Liver (tissue), 9 donors: Measurements from ENCODE around the gene TXNDC12. TPM values are rescaled to one million over a fixed set of nuclear protein-coding genes. Genes with fewer than 3 reads are reported as not detected.

Source experiments
- DNase-seq: peaks from one replicate; pipeline ENCODE4 v3.0.0-alpha.2; 2017; ENCODE audit warnings: low spot score
- H3K27ac ChIP-seq, 2 donors: one replicate each; pipeline ENCODE4 v1.7.0; 2013; ENCODE audit warnings: inconsistent platforms in 2 of 2, low read length in 2 of 2, control low read depth in 1 of 2, low read depth in 1 of 2, mild to moderate bottlenecking in 1 of 2
- H3K27me3 ChIP-seq, 4 donors: one replicate each; pipeline versions ENCODE4 v1.6.1 to v1.7.0; 2013; ENCODE audit warnings: low read length in 3 of 4, inconsistent platforms in 1 of 4, mild to moderate bottlenecking in 1 of 4, moderate library complexity in 1 of 4; ENCODE audit not compliant: control insufficient read depth in 4 of 4, insufficient read depth in 4 of 4
- H3K36me3 ChIP-seq, 4 donors: one replicate each; pipeline versions ENCODE4 v1.6.1 to v1.7.0; 2013; ENCODE audit warnings: low read length in 3 of 4, mild to moderate bottlenecking in 3 of 4, low read depth in 1 of 4, moderate library complexity in 1 of 4; ENCODE audit not compliant: control insufficient read depth in 4 of 4, insufficient read depth in 3 of 4
- H3K4me1 ChIP-seq, 4 donors: one replicate each; pipeline versions ENCODE4 v1.6.1 to v1.7.0; 2013; ENCODE audit warnings: low read length in 3 of 4, mild to moderate bottlenecking in 3 of 4, moderate library complexity in 1 of 4; ENCODE audit not compliant: control insufficient read depth in 4 of 4, insufficient read depth in 4 of 4
- H3K4me3 ChIP-seq, 3 donors: one replicate each; pipeline versions ENCODE4 v1.6.1 to v1.7.0; 2013; ENCODE audit warnings: low read length in 3 of 3, control low read depth in 1 of 3, low read depth in 1 of 3, mild to moderate bottlenecking in 1 of 3
- H3K9ac ChIP-seq, 2 donors: one replicate each; pipeline ENCODE4 v1.7.0; 2013; ENCODE audit warnings: low read length in 2 of 2, mild to moderate bottlenecking in 2 of 2, moderate library complexity in 2 of 2, control low read depth in 1 of 2, low read depth in 1 of 2
- H3K9me3 ChIP-seq, 4 donors: one replicate each; pipeline versions ENCODE4 v1.6.1 to v1.7.0; 2013; ENCODE audit warnings: low read length in 3 of 4; ENCODE audit not compliant: control insufficient read depth in 4 of 4
- CTCF ChIP-seq: fragments of 150-350 bp; IDR thresholded peaks from 2 replicates; pipeline ENCODE4 v1.5.1; 2017; ENCODE audit warnings: improper control_type of control experiment, low read depth, low read length; ENCODE audit not compliant: missing input control
- EGR1 ChIP-seq, 2 donors: IDR thresholded peaks; 2 replicates each; pipeline ENCODE4 v1.6.1; 2016 to 2018; ENCODE audit warnings: antibody characterized with exemption in 2 of 2, low read depth in 2 of 2
- FOXA1 ChIP-seq: IDR thresholded peaks from 2 replicates; pipeline ENCODE4 v1.6.1; 2016; ENCODE audit warnings: antibody characterized with exemption
- FOXA2 ChIP-seq: IDR thresholded peaks from 2 replicates; pipeline ENCODE4 v1.6.1; 2016; ENCODE audit warnings: antibody characterized with exemption
- GABPA ChIP-seq, 2 donors: IDR thresholded peaks in 1 of 2; conservative IDR thresholded peaks in 1 of 2; 2 replicates each; pipeline ENCODE4 v1.6.1; 2016; ENCODE audit warnings: antibody characterized with exemption in 2 of 2, mild to moderate bottlenecking in 1 of 2, moderate library complexity in 1 of 2
- HNF4A ChIP-seq, 2 donors: conservative IDR thresholded peaks; 2 replicates each; pipeline ENCODE4 v1.6.1; 2016; ENCODE audit warnings: antibody characterized with exemption in 2 of 2, mild to moderate bottlenecking in 2 of 2
- HNF4G ChIP-seq: IDR thresholded peaks from 2 replicates; pipeline ENCODE4 v1.6.1; 2016; ENCODE audit warnings: antibody characterized with exemption
- JUND ChIP-seq, 2 donors: IDR thresholded peaks; 2 replicates each; pipeline ENCODE4 v1.6.1; 2016; ENCODE audit warnings: antibody characterized with exemption in 2 of 2
- NR2F2 ChIP-seq: IDR thresholded peaks from 2 replicates; pipeline ENCODE4 v1.6.1; 2016; ENCODE audit warnings: antibody characterized with exemption
- RAD21 ChIP-seq, 2 donors: IDR thresholded peaks; 2 replicates each; pipeline ENCODE4 v1.6.1; 2016; ENCODE audit warnings: antibody characterized with exemption in 2 of 2, mild to moderate bottlenecking in 2 of 2
- RXRA ChIP-seq, 2 donors: IDR thresholded peaks; 2 replicates each; pipeline ENCODE4 v1.6.1; 2017 to 2018; ENCODE audit warnings: antibody characterized with exemption in 2 of 2, mild to moderate bottlenecking in 1 of 2
- SP1 ChIP-seq: IDR thresholded peaks from 2 replicates; pipeline ENCODE4 v1.6.1; 2018; ENCODE audit warnings: antibody characterized with exemption, mild to moderate bottlenecking
- TAF1 ChIP-seq: conservative IDR thresholded peaks from 2 replicates; pipeline ENCODE4 v1.6.1; 2016; ENCODE audit warnings: antibody characterized with exemption, mild to moderate bottlenecking
- YY1 ChIP-seq: IDR thresholded peaks from 2 replicates; pipeline ENCODE4 v1.6.1; 2016; ENCODE audit warnings: antibody characterized with exemption, mild to moderate bottlenecking
- WGBS: extraction: QIAGEN DNeasy Blood & Tissue Kit; methylation state at CpG from one replicate; pipeline ENCODE4 v1.1.7; 2013; 5-methylcytosine and 5-hydroxymethylcytosine counted together
- polyA plus RNA-seq, 2 donors: library from polyadenylated mRNA; stranded (reverse) in 1 of 2; unstranded in 1 of 2; fragments of 200-250 nt in 1 of 2; fragments of >200 nt in 1 of 2; fragmentation: Nextera tagmentation in 1 of 2; extraction: Ambion mirVana in 1 of 2; gene quantifications; one replicate each; pipeline versions ENCODE4 v1.2.1 to v1.2.3, GENCODE V29; 2013 to 2015
- total RNA-seq, 2 donors: library from RNA; depleted of rRNA; stranded (reverse); fragments of >200 nt; gene quantifications; one replicate each; pipeline ENCODE4 v1.2.3, GENCODE V29; 2014
- TF ChIP-seq, protein P1 (sequence below): IDR thresholded peaks from 2 replicates; pipeline ENCODE4 v1.6.1; 2016; ENCODE audit warnings: antibody characterized with exemption
- TF ChIP-seq, protein P2 (sequence below): IDR thresholded peaks from 2 replicates; pipeline ENCODE4 v1.6.1; 2016; ENCODE audit warnings: antibody characterized with exemption
- TF ChIP-seq, protein P3 (sequence below): IDR thresholded peaks from 2 replicates; pipeline ENCODE4 v1.6.1; 2016; ENCODE audit warnings: antibody characterized with exemption
- TF ChIP-seq, protein P4 (sequence below): IDR thresholded peaks from 2 replicates; pipeline ENCODE4 v1.6.1; 2016; ENCODE audit warnings: antibody characterized with exemption, mild to moderate bottlenecking
- donor health status: healthy.
- donor health status: healthy.
- donor health status: healthy.
- donor health status: healthy.
- donor health status: healthy.

Gene TXNDC12
- total and polyA plus RNA-seq, 4 donors = 17.5 to 35.8 (median 20.7) TPM

GRCh38 chr1:52037402-52037814, 17.6 kb downstream of the TXNDC12 start:
- H3K9me3 ChIP-seq = no peaks in the 10 kb centered on the region
- H3K9ac ChIP-seq = no peak overlapping the region
- DNase-seq = no peak
- H3K36me3 ChIP-seq = peaks cover 2 to 12% (median 8%) of the 10 kb centered on the region in 4 donors
- H3K4me1 ChIP-seq = peaks cover 6 to 16% (median 11%) of the 10 kb centered on the region in 4 donors
- no peak overlapping the region for H3K27ac ChIP-seq
- no peak overlapping the region for H3K4me3 ChIP-seq
- H3K27me3 ChIP-seq = no peaks in the 10 kb centered on the region
- 76% methylated on average over 5 of the region's 5 CpGs for WGBS
- TF ChIP-seq, protein P1, sequence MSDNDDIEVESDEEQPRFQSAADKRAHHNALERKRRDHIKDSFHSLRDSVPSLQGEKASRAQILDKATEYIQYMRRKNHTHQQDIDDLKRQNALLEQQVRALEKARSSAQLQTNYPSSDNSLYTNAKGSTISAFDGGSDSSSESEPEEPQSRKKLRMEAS = no peak
- TF ChIP-seq HNF4A (conservative IDR thresholded peaks at IDR 0.05) = peak in 1 of 2 donors; percentile 49
- peak in 1 of 2 donors; percentile 15 for TF ChIP-seq GABPA (IDR thresholded peaks at IDR 0.05 in 1 of 2, conservative IDR thresholded peaks at IDR 0.05 in 1 of 2)
- TF ChIP-seq EGR1 (IDR thresholded peaks at IDR 0.05; ENCODE audit: low read depth in 2 of 2) = no peak
- TF ChIP-seq SP1 = peak; percentile 39
- TF ChIP-seq JUND (IDR thresholded peaks at IDR 0.05) = no peak
- TF ChIP-seq FOXA1 = no peak
- TF ChIP-seq NR2F2 = no peak
- peak in 1 of 2 donors; percentile 14 for TF ChIP-seq RAD21 (IDR thresholded peaks at IDR 0.05)
- TF ChIP-seq, protein P2, sequence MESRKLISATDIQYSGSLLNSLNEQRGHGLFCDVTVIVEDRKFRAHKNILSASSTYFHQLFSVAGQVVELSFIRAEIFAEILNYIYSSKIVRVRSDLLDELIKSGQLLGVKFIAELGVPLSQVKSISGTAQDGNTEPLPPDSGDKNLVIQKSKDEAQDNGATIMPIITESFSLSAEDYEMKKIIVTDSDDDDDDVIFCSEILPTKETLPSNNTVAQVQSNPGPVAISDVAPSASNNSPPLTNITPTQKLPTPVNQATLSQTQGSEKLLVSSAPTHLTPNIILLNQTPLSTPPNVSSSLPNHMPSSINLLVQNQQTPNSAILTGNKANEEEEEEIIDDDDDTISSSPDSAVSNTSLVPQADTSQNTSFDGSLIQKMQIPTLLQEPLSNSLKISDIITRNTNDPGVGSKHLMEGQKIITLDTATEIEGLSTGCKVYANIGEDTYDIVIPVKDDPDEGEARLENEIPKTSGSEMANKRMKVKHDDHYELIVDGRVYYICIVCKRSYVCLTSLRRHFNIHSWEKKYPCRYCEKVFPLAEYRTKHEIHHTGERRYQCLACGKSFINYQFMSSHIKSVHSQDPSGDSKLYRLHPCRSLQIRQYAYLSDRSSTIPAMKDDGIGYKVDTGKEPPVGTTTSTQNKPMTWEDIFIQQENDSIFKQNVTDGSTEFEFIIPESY = no peak
- TF ChIP-seq FOXA2 = peak; percentile 45
- peak; percentile 32 to 41 for TF ChIP-seq RXRA (IDR thresholded peaks at IDR 0.05)
- TF ChIP-seq, protein P3, sequence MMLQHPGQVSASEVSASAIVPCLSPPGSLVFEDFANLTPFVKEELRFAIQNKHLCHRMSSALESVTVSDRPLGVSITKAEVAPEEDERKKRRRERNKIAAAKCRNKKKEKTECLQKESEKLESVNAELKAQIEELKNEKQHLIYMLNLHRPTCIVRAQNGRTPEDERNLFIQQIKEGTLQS = no peak
- TF ChIP-seq, protein P4, sequence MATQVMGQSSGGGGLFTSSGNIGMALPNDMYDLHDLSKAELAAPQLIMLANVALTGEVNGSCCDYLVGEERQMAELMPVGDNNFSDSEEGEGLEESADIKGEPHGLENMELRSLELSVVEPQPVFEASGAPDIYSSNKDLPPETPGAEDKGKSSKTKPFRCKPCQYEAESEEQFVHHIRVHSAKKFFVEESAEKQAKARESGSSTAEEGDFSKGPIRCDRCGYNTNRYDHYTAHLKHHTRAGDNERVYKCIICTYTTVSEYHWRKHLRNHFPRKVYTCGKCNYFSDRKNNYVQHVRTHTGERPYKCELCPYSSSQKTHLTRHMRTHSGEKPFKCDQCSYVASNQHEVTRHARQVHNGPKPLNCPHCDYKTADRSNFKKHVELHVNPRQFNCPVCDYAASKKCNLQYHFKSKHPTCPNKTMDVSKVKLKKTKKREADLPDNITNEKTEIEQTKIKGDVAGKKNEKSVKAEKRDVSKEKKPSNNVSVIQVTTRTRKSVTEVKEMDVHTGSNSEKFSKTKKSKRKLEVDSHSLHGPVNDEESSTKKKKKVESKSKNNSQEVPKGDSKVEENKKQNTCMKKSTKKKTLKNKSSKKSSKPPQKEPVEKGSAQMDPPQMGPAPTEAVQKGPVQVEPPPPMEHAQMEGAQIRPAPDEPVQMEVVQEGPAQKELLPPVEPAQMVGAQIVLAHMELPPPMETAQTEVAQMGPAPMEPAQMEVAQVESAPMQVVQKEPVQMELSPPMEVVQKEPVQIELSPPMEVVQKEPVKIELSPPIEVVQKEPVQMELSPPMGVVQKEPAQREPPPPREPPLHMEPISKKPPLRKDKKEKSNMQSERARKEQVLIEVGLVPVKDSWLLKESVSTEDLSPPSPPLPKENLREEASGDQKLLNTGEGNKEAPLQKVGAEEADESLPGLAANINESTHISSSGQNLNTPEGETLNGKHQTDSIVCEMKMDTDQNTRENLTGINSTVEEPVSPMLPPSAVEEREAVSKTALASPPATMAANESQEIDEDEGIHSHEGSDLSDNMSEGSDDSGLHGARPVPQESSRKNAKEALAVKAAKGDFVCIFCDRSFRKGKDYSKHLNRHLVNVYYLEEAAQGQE = no peak
- TF ChIP-seq HNF4G = no peak
- no peak for TF ChIP-seq CTCF
- TF ChIP-seq YY1 = no peak
- TF ChIP-seq TAF1 = no peak
